HCT116 (cell line): ENCODE measurements around the gene CDK14. TPM values are rescaled to one million over a fixed set of nuclear protein-coding genes. Genes with fewer than 3 reads are reported as not detected.

Experiments used
- ATAC-seq: fragments of 200-7000 bp; cut with Tn5 transposase; 2 replicates; pipeline ENCODE4 v1.9.1; 2020; ENCODE audit warnings: mild to moderate bottlenecking, moderate library complexity
- BruUV-seq: library from RNA; stranded (reverse); fragments of 400-500 nt; replicated peaks from 2 replicates; lab custom pipeline; 2021; lab: Mats Ljungman, UMichigan
- CTCF ChIA-PET: fragments of 300-600 bp; sonication (Branson Sonifier 250); formaldehyde crosslinking; loops from one replicate; lab custom pipeline; 2021; ENCODE audit warnings: antibody characterized with exemption; lab: Charles Lee
- POLR2A ChIA-PET: fragments of 300-600, 350-600 bp; sonication (Branson Sonifier 250); formaldehyde crosslinking; loops from one replicate; lab custom pipeline; 2021; ENCODE audit warnings: antibody characterized with exemption; lab: Charles Lee
- RAD21 ChIA-PET, 2 experiments: fragments of 300-600 bp; sonication (Branson Sonifier 250); formaldehyde crosslinking; loops; one replicate each; lab custom pipeline; 2023; ENCODE audit warnings: low total read pairs in 2 of 2; ENCODE audit not compliant: uncharacterized antibody in 2 of 2, unreplicated experiment in 2 of 2, low non-redundant PET in 1 of 2; lab: Charles Lee
- DNase-seq: peaks from one replicate; pipeline ENCODE4 v3.0.0-alpha.2; 2010; ENCODE audit warnings: low read depth, low spot score
- H2AFZ ChIP-seq: fragments of 200-600 bp; shearing (Covaris generic), sonication (generic); 2 replicates; pipeline ENCODE4 v1.6.1; 2017; ENCODE audit warnings: low read depth, mixed run types, mixed read lengths, antibody characterized with exemption, low read length; ENCODE audit not compliant: poor library complexity, severe bottlenecking
- H3K27ac ChIP-seq: 2 replicates; pipeline ENCODE4 v1.5.1; 2012; ENCODE audit warnings: low read depth, low read length
- H3K27me3 ChIP-seq: fragments of 200-600 bp; sonication (generic); 2 replicates; pipeline ENCODE4 v1.6.1; 2016; ENCODE audit warnings: mixed run types, low read length, mixed read lengths; ENCODE audit not compliant: insufficient read depth
- H3K36me3 ChIP-seq, 2 experiments: fragments of 200-500 bp in 1 of 2; fragments of 200-600 bp in 1 of 2; sonication (Bioruptor generic) in 1 of 2; sonication (generic) in 1 of 2; 2 replicates each; pipeline versions ENCODE4 v1.5.1 to v1.6.1; 2014 to 2016; ENCODE audit warnings: low read length in 2 of 2, inconsistent platforms in 1 of 2, mixed read lengths in 1 of 2, mixed run types in 1 of 2; ENCODE audit not compliant: insufficient read depth in 2 of 2, control insufficient read depth in 1 of 2
- H3K4me1 ChIP-seq, 2 experiments: fragments of 200-600 bp in 1 of 2; sonication (generic) in 1 of 2; 2 replicates each; pipeline versions ENCODE4 v1.5.1 to v1.6.1; 2012 to 2017; ENCODE audit warnings: low read length in 2 of 2, inconsistent platforms in 1 of 2, mild to moderate bottlenecking in 1 of 2, mixed read lengths in 1 of 2, mixed run types in 1 of 2, moderate library complexity in 1 of 2; ENCODE audit not compliant: insufficient read depth in 2 of 2, control insufficient read depth in 1 of 2
- H3K4me2 ChIP-seq: fragments of 200-600 bp; sonication (generic); 2 replicates; pipeline ENCODE4 v1.6.1; 2017; ENCODE audit warnings: mixed run types, low read length, mixed read lengths
- H3K4me3 ChIP-seq, 2 experiments: fragments of 200-600 bp in 1 of 2; sonication (generic) in 1 of 2; replicated peaks in 1 of 2; 2 replicates each; pipeline ENCODE4 v1.5.1; 2011 to 2016; ENCODE audit warnings: low read length in 2 of 2, control low read depth in 1 of 2, low read depth in 1 of 2, mild to moderate bottlenecking in 1 of 2, mixed read lengths in 1 of 2, mixed run types in 1 of 2
- H3K79me2 ChIP-seq: fragments of 200-600 bp; sonication (generic); 2 replicates; pipeline ENCODE4 v1.6.1; 2017; ENCODE audit warnings: mild to moderate bottlenecking, mixed run types, low read length, moderate library complexity, mixed read lengths; ENCODE audit not compliant: insufficient read depth
- H3K9ac ChIP-seq: fragments of 200-600 bp; sonication (generic); 2 replicates; pipeline ENCODE4 v1.6.1; 2016; ENCODE audit warnings: low read length, mixed read lengths
- H3K9me2 ChIP-seq: fragments of 200-600 bp; sonication (generic), shearing (Covaris generic); 2 replicates; pipeline ENCODE4 v1.6.1; 2017; ENCODE audit warnings: mixed run types, mild to moderate bottlenecking, moderate library complexity; ENCODE audit not compliant: insufficient read depth
- H3K9me3 ChIP-seq, 2 experiments: fragments of 200-500 bp in 1 of 2; fragments of 200-600 bp in 1 of 2; sonication (Bioruptor generic) in 1 of 2; sonication (generic) in 1 of 2; 2 replicates each; pipeline ENCODE4 v1.6.1; 2014 to 2017; ENCODE audit warnings: low read length in 2 of 2, mixed read lengths in 2 of 2, inconsistent platforms in 1 of 2, low read depth in 1 of 2, mild to moderate bottlenecking in 1 of 2, mixed run types in 1 of 2, moderate library complexity in 1 of 2; ENCODE audit not compliant: control insufficient read depth in 1 of 2, insufficient read depth in 1 of 2
- H4K20me1 ChIP-seq: fragments of 200-600 bp; sonication (generic), shearing (Covaris generic); 2 replicates; pipeline ENCODE4 v1.6.1; 2017; ENCODE audit warnings: mixed run types, mild to moderate bottlenecking, moderate library complexity; ENCODE audit not compliant: insufficient read depth
- ATF3 ChIP-seq: IDR thresholded peaks from 2 replicates; pipeline ENCODE4 v1.6.1; 2012
- CBX3 ChIP-seq: IDR thresholded peaks from 2 replicates; pipeline ENCODE4 v1.6.1; 2012; ENCODE audit warnings: low read depth
- CEBPB ChIP-seq: IDR thresholded peaks from 2 replicates; pipeline ENCODE4 v1.6.1; 2012; ENCODE audit warnings: low read depth
- CTCF ChIP-seq, 3 experiments: fragments of 200-600 bp in 1 of 3; sonication (generic) in 1 of 3; IDR thresholded peaks in 2 of 3; conservative IDR thresholded peaks in 1 of 3; 2 replicates each; pipeline ENCODE4 v1.5.1; 2012 to 2017; ENCODE audit warnings: low read depth in 2 of 3, low read length in 2 of 3, antibody characterized with exemption in 1 of 3, borderline replicate concordance in 1 of 3, control low read depth in 1 of 3, mild to moderate bottlenecking in 1 of 3, mixed read lengths in 1 of 3, mixed run types in 1 of 3, moderate library complexity in 1 of 3; ENCODE audit not compliant: insufficient read depth in 1 of 3
- EGR1 ChIP-seq: IDR thresholded peaks from 2 replicates; pipeline ENCODE4 v1.6.1; 2012; ENCODE audit warnings: low read depth
- EZH2phosphoT487 ChIP-seq: fragments of 200-600 bp; IDR thresholded peaks from 2 replicates; pipeline ENCODE4 v1.6.1; 2018; ENCODE audit warnings: antibody characterized with exemption, borderline replicate concordance
- FOSL1 ChIP-seq: IDR thresholded peaks from 2 replicates; pipeline ENCODE4 v1.6.1; 2012; ENCODE audit warnings: low read depth
- MAX ChIP-seq: IDR thresholded peaks from 2 replicates; pipeline ENCODE4 v1.6.1; 2012
- POLR2AphosphoS5 ChIP-seq: IDR thresholded peaks from 2 replicates; pipeline ENCODE4 v1.6.1; 2011; ENCODE audit warnings: mild to moderate bottlenecking, low read depth, low read length, moderate library complexity
- RAD21 ChIP-seq: IDR thresholded peaks from 2 replicates; pipeline ENCODE4 v1.6.1; 2012; ENCODE audit warnings: low read depth, mild to moderate bottlenecking
- REST ChIP-seq: IDR thresholded peaks from 2 replicates; pipeline ENCODE4 v1.6.1; 2012; ENCODE audit warnings: low read depth
- SIN3A ChIP-seq: IDR thresholded peaks from 2 replicates; pipeline ENCODE4 v1.6.1; 2012; ENCODE audit warnings: low read depth
- SP1 ChIP-seq: IDR thresholded peaks from 2 replicates; pipeline ENCODE4 v1.6.1; 2012; ENCODE audit warnings: low read depth
- SRF ChIP-seq: IDR thresholded peaks from 2 replicates; pipeline ENCODE4 v1.6.1; 2012; ENCODE audit warnings: low read depth
- TCF7L2 ChIP-seq: IDR thresholded peaks from 2 replicates; pipeline ENCODE4 v1.7.0; 2011; ENCODE audit warnings: borderline replicate concordance, inconsistent platforms; ENCODE audit not compliant: insufficient read depth, insufficient read length; ENCODE audit errors: extremely low read depth
- YY1 ChIP-seq: IDR thresholded peaks from 2 replicates; pipeline ENCODE4 v1.6.1; 2011; ENCODE audit warnings: low read length, low read depth, moderate library complexity, mild to moderate bottlenecking; ENCODE audit not compliant: insufficient replicate concordance; ENCODE audit errors: extremely low read depth
- ZBTB33 ChIP-seq: IDR thresholded peaks from 2 replicates; pipeline ENCODE4 v1.6.1; 2011; ENCODE audit warnings: mild to moderate bottlenecking, low read length, moderate library complexity; ENCODE audit not compliant: insufficient replicate concordance; ENCODE audit errors: extremely low read depth
- ZFX ChIP-seq: fragments of 450-650 bp; IDR thresholded peaks from 2 replicates; pipeline ENCODE4 v1.6.1; 2017
- ZNF274 ChIP-seq: fragments of 200-500 bp; sonication (Bioruptor generic); IDR thresholded peaks from 2 replicates; pipeline ENCODE4 v1.6.1; 2014; ENCODE audit warnings: mild to moderate bottlenecking, low read depth, low read length, inconsistent platforms
- intact Hi-C: fragments of 100-400 bp; cut with micrococcal nuclease; formaldehyde crosslinking; loops from 2 replicates; pipeline ENCODE4 v1.10.0; 2022
- total RNA-seq: library from RNA; stranded (reverse); gene quantifications from one replicate; pipeline ENCODE4 v1.2.1, GENCODE V29; 2021; ENCODE audit not compliant: unreplicated experiment

Gene CDK14
- total RNA-seq, 1 experiment from 2014 or later = 10.2 TPM

GRCh38 chr7:91193141-91193540, 597.0 kb downstream of the CDK14 start:
- Histone ChIP-seq H2AFZ (no peak overlapping the region), H3K79me2 (no peaks in the 10 kb centered on the region), H3K4me3 (no peak overlapping the region), H3K36me3 (no peaks in the 10 kb centered on the region), H4K20me1 (no peaks in the 10 kb centered on the region)
- DNase-seq (no peak), ATAC-seq (no peak)
- intact Hi-C loops = no loop called here
- RAD21 ChIA-PET = no interaction called here
- POLR2A ChIA-PET = no interaction called here
- TF ChIP-seq FOSL1 (no peak), TCF7L2 (no peak), POLR2AphosphoS5 (no peak), EZH2phosphoT487 (no peak), ZNF274 (no peak), CBX3 (no peak), EGR1 (no peak), CEBPB (no peak), YY1 (no peak), MAX (no peak), RAD21 (no peak), REST (no peak), ATF3 (no peak), SP1 (no peak), ZBTB33 (no peak), SRF (no peak), SIN3A (no peak), ZFX (no peak), CTCF (IDR thresholded peaks at IDR 0.05 in 2 of 3, conservative IDR thresholded peaks at IDR 0.05 in 1 of 3; ENCODE audit: borderline replicate concordance in 1 of 3, insufficient read depth in 1 of 3, low read depth in 2 of 3, low read length in 2 of 3) (no peak)
- TF ChIP-seq, all 23 proteins: peak for 0
- H3K27ac ChIP-seq = no peak overlapping the region
- no TSS peak for BruUV-seq
- H3K9me3 ChIP-seq = no peaks in the 10 kb centered on the region
- H3K4me1 ChIP-seq = no peaks in the 10 kb centered on the region
- H3K4me2 ChIP-seq = no peak overlapping the region
- H3K9me2 ChIP-seq = no peaks in the 10 kb centered on the region
- no peaks in the 10 kb centered on the region for H3K27me3 ChIP-seq
- no peak overlapping the region for H3K9ac ChIP-seq
- CTCF ChIA-PET = no interaction called here
